HepG2 (cell line): ENCODE data around the gene CLDN24. TPM values are rescaled to one million over a fixed set of nuclear protein-coding genes. Genes with fewer than 3 reads are reported as not detected.
A peak's percentile ranks its signal among the peaks of the same experiment; 100 is the strongest.

Experiments used
- ATAC-seq: fragments of 200-7000 bp; cut with Tn5 transposase; 3 replicates; pipeline ENCODE4 v1.9.1; 2020; ENCODE audit warnings: mild to moderate bottlenecking, moderate library complexity
- BruUV-seq: library from RNA; stranded (reverse); fragments of 400-500 nt; replicated peaks from 2 replicates; lab custom pipeline; 2021; lab: Mats Ljungman, UMichigan
- CTCF ChIA-PET: fragments of 300-600 bp; formaldehyde crosslinking; extraction: SDS; loops from one replicate; lab custom pipeline; 2021; ENCODE audit warnings: low total read pairs, inconsistent platforms, low intra/inter-chr PET ratio; lab: Yijun Ruan, JAX
- POLR2A ChIA-PET: fragments of 350-600 bp; sonication (Branson Sonifier 250); formaldehyde crosslinking; loops from one replicate; lab custom pipeline; 2020; ENCODE audit warnings: antibody characterized with exemption, inconsistent platforms; lab: Yijun Ruan, JAX
- DNase-seq: peaks from one replicate; pipeline ENCODE4 v3.0.0-alpha.2; 2015; ENCODE audit warnings: low spot score
- FAIRE-seq: peaks from 3 replicates; lab custom pipeline; 2011; peaks lifted over from hg19 to GRCh38; lab: Jason Lieb, UNC
- H2AFZ ChIP-seq: one replicate; pipeline ENCODE4 v1.6.1; 2011; ENCODE audit warnings: low read length, inconsistent platforms
- H3K27ac ChIP-seq: fragments of 300-600 bp; 3 replicates; pipeline ENCODE4 v1.8.0; 2011; ENCODE audit warnings: mixed run types, mild to moderate bottlenecking, mixed read lengths, low read length, inconsistent platforms; ENCODE audit not compliant: insufficient read depth; ENCODE audit errors: extremely low read length
- H3K27me3 ChIP-seq, 2 experiments: fragments of 200-600 bp in 1 of 2; 2 replicates in 1 of 2; 3 replicates in 1 of 2; pipeline versions ENCODE4 v1.6.0 to v1.8.0; 2011; ENCODE audit warnings: low read length in 2 of 2, mild to moderate bottlenecking in 2 of 2, moderate library complexity in 2 of 2, inconsistent platforms in 1 of 2; ENCODE audit not compliant: insufficient read depth in 2 of 2, control insufficient read depth in 1 of 2
- H3K36me3 ChIP-seq, 2 experiments: fragments of 200-600 bp in 1 of 2; replicated peaks in 1 of 2; 2 replicates in 1 of 2; 3 replicates in 1 of 2; pipeline versions ENCODE4 v1.5.1 to v1.8.0; 2011; ENCODE audit warnings: low read length in 2 of 2, inconsistent platforms in 1 of 2; ENCODE audit not compliant: insufficient read depth in 2 of 2, control insufficient read depth in 1 of 2
- H3K4me1 ChIP-seq: 2 replicates; pipeline ENCODE4 v1.5.1; 2012; ENCODE audit warnings: low read length, inconsistent platforms; ENCODE audit not compliant: insufficient read depth
- H3K4me2 ChIP-seq: 2 replicates; pipeline ENCODE4 v1.6.0; 2011; ENCODE audit warnings: low read depth, low read length, inconsistent platforms
- H3K4me3 ChIP-seq, 3 experiments: fragments of 200-600 bp in 1 of 3; sonication (generic), shearing (Covaris generic) in 1 of 3; replicated peaks in 1 of 3; 2 replicates each; pipeline ENCODE4 v1.5.1; 2011 to 2016; ENCODE audit warnings: low read length in 3 of 3, inconsistent platforms in 2 of 3, low read depth in 2 of 3, mild to moderate bottlenecking in 2 of 3, control low read depth in 1 of 3, mixed read lengths in 1 of 3; ENCODE audit not compliant: insufficient read depth in 1 of 3
- H3K79me2 ChIP-seq: one replicate; pipeline ENCODE4 v1.6.1; 2011; ENCODE audit warnings: low read length, inconsistent platforms; ENCODE audit not compliant: insufficient read depth
- H3K9ac ChIP-seq: 2 replicates; pipeline ENCODE4 v1.6.0; 2011; ENCODE audit warnings: mild to moderate bottlenecking, low read depth, low read length, inconsistent platforms; ENCODE audit not compliant: insufficient read depth
- H3K9me3 ChIP-seq: 2 replicates; pipeline ENCODE4 v1.5.1; 2012; ENCODE audit warnings: mild to moderate bottlenecking, low read length
- H4K20me1 ChIP-seq: 2 replicates; pipeline ENCODE4 v1.6.0; 2011; ENCODE audit warnings: inconsistent platforms, mild to moderate bottlenecking, low read length, moderate library complexity; ENCODE audit not compliant: insufficient read depth
- CEBPB ChIP-seq: IDR thresholded peaks from 2 replicates; pipeline ENCODE4 v1.6.1; 2011; ENCODE audit warnings: low read depth, low read length, improper control_type of control experiment, borderline replicate concordance
- ERF ChIP-seq: IDR thresholded peaks from 2 replicates; pipeline ENCODE4 v1.6.1; 2018; ENCODE audit warnings: missing biosample characterization, missing genetic modification reagents
- ETV5 ChIP-seq: IDR thresholded peaks from 2 replicates; pipeline ENCODE4 v1.6.1; 2018; ENCODE audit warnings: missing biosample characterization, missing genetic modification reagents, inconsistent platforms, borderline replicate concordance
- GLMP ChIP-seq: sonication (generic); formaldehyde crosslinking; IDR thresholded peaks from 2 replicates; pipeline ENCODE4 v1.9.0; 2021; ENCODE audit warnings: missing genetic modification reagents, mild to moderate bottlenecking, borderline replicate concordance
- MAZ ChIP-seq, 2 experiments: sonication (generic) in 1 of 2; formaldehyde crosslinking in 1 of 2; IDR thresholded peaks; 2 replicates each; pipeline versions ENCODE4 v1.5.0 to v1.6.1; 2012 to 2020; ENCODE audit warnings: low read depth in 2 of 2, mild to moderate bottlenecking in 2 of 2, borderline replicate concordance in 1 of 2, improper control_type of control experiment in 1 of 2, low read length in 1 of 2, missing genetic modification reagents in 1 of 2, moderate library complexity in 1 of 2
- RBM22 ChIP-seq: fragments of 200-400 bp; formaldehyde crosslinking; optimal IDR thresholded peaks from 2 replicates; pipeline ENCODE3; 2017; ENCODE audit warnings: mild to moderate bottlenecking, low read length, moderate library complexity
- ZBTB4 ChIP-seq: sonication (generic); formaldehyde crosslinking; IDR thresholded peaks from 2 replicates; pipeline ENCODE4 v1.4.0; 2020; ENCODE audit warnings: missing genetic modification reagents, mild to moderate bottlenecking, borderline replicate concordance
- ZMAT5 ChIP-seq: sonication (generic); formaldehyde crosslinking; IDR thresholded peaks from 2 replicates; pipeline ENCODE4 v1.5.0; 2020; ENCODE audit warnings: mild to moderate bottlenecking, low read depth, missing genetic modification reagents, borderline replicate concordance
- ZNF280B ChIP-seq: sonication (generic); formaldehyde crosslinking; IDR thresholded peaks from 2 replicates; pipeline ENCODE4 v1.5.0; 2020; ENCODE audit warnings: missing genetic modification reagents, mild to moderate bottlenecking, borderline replicate concordance
- WGBS: methylation state at CpG from one replicate; pipeline ENCODE4 v1.1.6; 2017; ENCODE audit warnings: low lambda C conversion rate; 5-methylcytosine and 5-hydroxymethylcytosine counted together
- in situ Hi-C: cut with HindIII; loops from 2 replicates; pipeline ENCODE4 v1.10.0; 2017; ENCODE audit warnings: low pct_unique_long_range_greater_than_20kb; ENCODE audit not compliant: extremely low pct_ligation_motif_present
- intact Hi-C: fragments of 100-400 bp; cut with micrococcal nuclease; formaldehyde crosslinking; loops from one replicate; pipeline ENCODE4 v1.10.0; 2022; ENCODE audit not compliant: unreplicated experiment
- polyA plus RNA-seq, 8 experiments: library from polyadenylated mRNA; depleted of rRNA in 3 of 8; stranded (reverse) in 7 of 8; unstranded in 1 of 8; fragments of >200 nt; fragmentation: Illumina TruSeq in 4 of 8; extraction: Trizol in 4 of 8; gene quantifications; 2 replicates each; pipeline versions ENCODE4 v1.2.1 to v1.2.3, GENCODE V29; 2011 to 2016; ENCODE audit warnings: low read depth in 4 of 8, missing spikeins in 1 of 8, mixed read lengths in 1 of 8; ENCODE audit not compliant: insufficient read depth in 1 of 8
- total RNA-seq, 5 experiments: library from RNA; depleted of rRNA; stranded (reverse); fragments of >200 nt; fragmentation: Illumina TruSeq; extraction: Trizol; gene quantifications; 2 replicates each; pipeline ENCODE4 v1.2.3, GENCODE V29; 2016; ENCODE audit warnings: low read depth in 1 of 5

Gene CLDN24
- total and polyA plus RNA-seq, 2 of the 13 experiments (the other 11 are each of a cell fraction or from before 2014, with no cell fraction given) = not detected

GRCh38 chr4:183304538-183304937, 17.7 kb downstream of the CLDN24 start:
- Histone ChIP-seq H3K36me3 (peaks cover 1 to 21% of the 10 kb centered on the region in 2 experiments; a peak in 3 of 5 replicates), H3K9ac (no peak overlapping the region), H4K20me1 (no peaks in the 10 kb centered on the region), H3K27ac (no peak overlapping the region), H3K4me1 (peaks cover 2% of the 10 kb centered on the region; the same call in 1 of the 2 replicates), H3K9me3 (no peaks in the 10 kb centered on the region), H3K4me3 (no peak overlapping the region), H3K27me3 (no peaks in the 10 kb centered on the region), H3K4me2 (no peak overlapping the region), H3K79me2 (no peaks in the 10 kb centered on the region), H2AFZ (no peak overlapping the region)
- DNase-seq = no peak
- ChIA-PET CTCF (no interaction called here), POLR2A (no interaction called here)
- intact Hi-C loops = no loop called here
- no peak for FAIRE-seq
- BruUV-seq = no TSS peak
- no peak for TF ChIP-seq ERF
- peak; percentile 30 for TF ChIP-seq RBM22
- ATAC-seq = no peak
- WGBS = 96% methylated on average over 2 of the region's 2 CpGs
- in situ Hi-C loops = no loop called here

GRCh38 chr4:183304067-183304466, 18.2 kb downstream of the CLDN24 start:
- BruUV-seq = no TSS peak
- no peak for TF ChIP-seq ETV5 (CRISPR knock-in tag)
- TF ChIP-seq MAZ (IDR thresholded peaks at IDR 0.05; ENCODE audit: borderline replicate concordance, low read depth, low read length) = no peak
- no peak for TF ChIP-seq MAZ (CRISPR knock-in tag; IDR thresholded peaks at IDR 0.05; ENCODE audit: low read depth)
- TF ChIP-seq GLMP = no peak
- TF ChIP-seq ZBTB4 = no peak
- no peak for TF ChIP-seq ZNF280B (CRISPR knock-in tag)
- TF ChIP-seq CEBPB = no peak
- no peak for TF ChIP-seq ZMAT5

More at GRCh38 chr4:183304067-183304466, 18.2 kb downstream of the CLDN24 start:
- Histone ChIP-seq H3K9ac (no peak overlapping the region), H2AFZ (no peak overlapping the region), H3K9me3 (no peaks in the 10 kb centered on the region), H3K4me2 (no peak overlapping the region), H3K4me1 (no peaks in the 10 kb centered on the region), H3K27me3 (no peaks in the 10 kb centered on the region), H3K27ac (no peak overlapping the region), H3K4me3 (no peak overlapping the region), H4K20me1 (no peaks in the 10 kb centered on the region), H3K79me2 (no peaks in the 10 kb centered on the region), H3K36me3 (peaks cover 1 to 21% of the 10 kb centered on the region in 2 experiments; a peak in 3 of 5 replicates)
- FAIRE-seq (no peak), ATAC-seq (no peak), DNase-seq (no peak)
- intact Hi-C loops (no loop called here), in situ Hi-C loops (no loop called here)
- ChIA-PET POLR2A (no interaction called here), CTCF (no interaction called here)
- WGBS = 96% methylated on average over 4 of the region's 4 CpGs
